AG04450 (cell line): ENCODE measurements around the gene RWDD1. TPM values are rescaled to one million over a fixed set of nuclear protein-coding genes. Genes with fewer than 3 reads are reported as not detected.
A peak's percentile ranks its signal among the peaks of the same experiment; 100 is the strongest.

Experiments
- CTCF ChIA-PET: fragments of 300-600, 350-600 bp; formaldehyde crosslinking; extraction: SDS; loops from one replicate; lab custom pipeline; 2022; ENCODE audit warnings: antibody characterized with exemption, inconsistent platforms; lab: Charles Lee
- POLR2A ChIA-PET: fragments of 350-600 bp; formaldehyde crosslinking; extraction: SDS; loops from one replicate; lab custom pipeline; 2021; ENCODE audit warnings: antibody characterized with exemption, inconsistent platforms; lab: Yijun Ruan, JAX
- DNase-seq: peaks from one replicate; pipeline ENCODE4 v3.0.0-alpha.2; 2011; ENCODE audit warnings: low read depth, low spot score
- H3K27ac ChIP-seq: one replicate; pipeline ENCODE4 v1.5.1; 2012; ENCODE audit warnings: low read depth, low read length, control low read depth
- H3K27me3 ChIP-seq: one replicate; pipeline ENCODE4 v1.6.0; 2012; ENCODE audit warnings: low read length; ENCODE audit not compliant: control insufficient read depth, insufficient read depth
- H3K4me3 ChIP-seq: 2 replicates; pipeline ENCODE4 v1.5.1; 2011; ENCODE audit warnings: mild to moderate bottlenecking, low read depth, low read length, control low read depth
- H3K9me3 ChIP-seq: 2 replicates; pipeline ENCODE4 v1.5.1; 2012; ENCODE audit warnings: low read length; ENCODE audit not compliant: control insufficient read depth, insufficient read depth
- CTCF ChIP-seq: IDR thresholded peaks from 2 replicates; pipeline ENCODE4 v1.5.1; 2011; ENCODE audit warnings: low read depth, low read length, control low read depth, inconsistent platforms
- polyA plus RNA-seq: library from polyadenylated mRNA; depleted of rRNA; stranded (reverse); fragments of >200 nt; gene quantifications from 2 replicates; pipeline ENCODE4 v1.2.3, GENCODE V29; 2011

Gene RWDD1
- polyA plus RNA-seq, 1 experiment = 56.9 TPM

GRCh38 chr6:116572162-116572561 is 858 bp downstream of the RWDD1 start:
- DNase-seq = no peak
- no peak overlapping the region for H3K27ac ChIP-seq
- no peaks in the 10 kb centered on the region for H3K27me3 ChIP-seq
- peak overlapping the region; percentile 87 for H3K4me3 ChIP-seq
- POLR2A ChIA-PET = interaction anchor here (0.9 to 1.6 kb wide), 2 partner anchors 16 to 34 kb away, joined by 3 read pairs; no protein-coding TSS in a partner anchor
- CTCF ChIA-PET = interaction anchor here (1.3 to 5.6 kb wide), 7 partner anchors 9 to 354 kb away, joined by 3 to 44 read pairs (median 19); no protein-coding TSS in a partner anchor
- no peak for TF ChIP-seq CTCF
- no peaks in the 10 kb centered on the region for H3K9me3 ChIP-seq

GRCh38 chr6:116575227-116575626 is 3.9 kb downstream of the RWDD1 start:
- no peak for DNase-seq
- H3K9me3 ChIP-seq = no peaks in the 10 kb centered on the region
- no peak for TF ChIP-seq CTCF
- no peaks in the 10 kb centered on the region for H3K27me3 ChIP-seq
- CTCF ChIA-PET = interaction anchor here (0.9 kb wide), 1 partner anchor 357 kb away, joined by 3 read pairs; no protein-coding TSS in a partner anchor
- H3K27ac ChIP-seq = no peak overlapping the region
- POLR2A ChIA-PET = no interaction called here
- no peak overlapping the region for H3K4me3 ChIP-seq

- Histone ChIP-seq H3K27ac (no peak overlapping the region), H3K9me3 (no peaks in the 10 kb centered on the region), H3K4me3 (no peak overlapping the region), H3K27me3 (no peaks in the 10 kb centered on the region)
- CTCF ChIA-PET = interaction anchor here (0.6 to 1.0 kb wide), 2 partner anchors 17 to 301 kb away, joined by 3 to 4 read pairs; no protein-coding TSS in a partner anchor
- POLR2A ChIA-PET = no interaction called here
- DNase-seq = no peak
- no peak for TF ChIP-seq CTCF
Observed at GRCh38 chr6:116577486-116577885, 6.2 kb downstream of the RWDD1 start.

- CTCF ChIA-PET = interaction anchor here (1.0 to 2.2 kb wide), 2 partner anchors 17 to 290 kb away, joined by 3 to 10 read pairs; no protein-coding TSS in a partner anchor
Observed at GRCh38 chr6:116578335-116578734, 7.0 kb downstream of the RWDD1 start.

More at GRCh38 chr6:116578335-116578734, 7.0 kb downstream of the RWDD1 start:
- POLR2A ChIA-PET = no interaction called here
- no peaks in the 10 kb centered on the region for H3K27me3 ChIP-seq
- TF ChIP-seq CTCF = no peak
- H3K4me3 ChIP-seq = no peak overlapping the region
- H3K9me3 ChIP-seq = no peaks in the 10 kb centered on the region
- no peak for DNase-seq
- H3K27ac ChIP-seq = no peak overlapping the region
